IMR-90 (cell line): Measurements from ENCODE around the gene CTNNBIP1. TPM values are rescaled to one million over a fixed set of nuclear protein-coding genes. Genes with fewer than 3 reads are reported as not detected.

Experiments
- ATAC-seq: fragments of 200-7000 bp; cut with Tn5 transposase; 2 replicates; pipeline ENCODE4 v1.9.1; 2020; ENCODE audit warnings: low read depth, mild to moderate bottlenecking, moderate library complexity
- BruUV-seq: library from RNA; stranded (reverse); fragments of 400-500 nt; replicated peaks from 2 replicates; lab custom pipeline; 2021; lab: Mats Ljungman, UMichigan
- CTCF ChIA-PET: fragments of 300-600 bp; formaldehyde crosslinking; extraction: SDS; loops from one replicate; lab custom pipeline; 2021; ENCODE audit warnings: antibody characterized with exemption; lab: Yijun Ruan, JAX
- POLR2A ChIA-PET: fragments of 300-600 bp; sonication (Branson Sonifier 250); formaldehyde crosslinking; loops from one replicate; lab custom pipeline; 2022; ENCODE audit warnings: antibody characterized with exemption; ENCODE audit not compliant: unreplicated experiment; lab: Charles Lee
- DNase-seq: peaks from one replicate; pipeline ENCODE4 v3.0.0; 2013
- H2AFZ ChIP-seq: replicated peaks from 2 replicates; pipeline ENCODE3; 2013; ENCODE audit warnings: low read length, mild to moderate bottlenecking; ENCODE audit not compliant: poor library complexity
- H2AK5ac ChIP-seq: 2 replicates; pipeline ENCODE4 v1.6.1; 2013; ENCODE audit warnings: low read depth, low read length, inconsistent platforms
- H2AK9ac ChIP-seq: replicated peaks from 2 replicates; pipeline ENCODE3; 2013; ENCODE audit warnings: mild to moderate bottlenecking, low read depth, low read length, moderate library complexity; ENCODE audit not compliant: poor library complexity
- H2BK120ac ChIP-seq: 2 replicates; pipeline ENCODE4 v1.6.1; 2013; ENCODE audit warnings: low read depth, low read length, inconsistent platforms
- H2BK15ac ChIP-seq: 3 replicates; pipeline ENCODE4 v1.6.1; 2013; ENCODE audit warnings: low read depth, low read length, inconsistent platforms
- H2BK20ac ChIP-seq: 2 replicates; pipeline ENCODE4 v1.6.1; 2013; ENCODE audit warnings: low read depth, mild to moderate bottlenecking, inconsistent platforms, low read length, moderate library complexity
- H2BK5ac ChIP-seq: 2 replicates; pipeline ENCODE4 v1.6.1; 2013; ENCODE audit warnings: mild to moderate bottlenecking, low read depth, low read length, inconsistent platforms; ENCODE audit not compliant: poor library complexity, severe bottlenecking
- H3K14ac ChIP-seq: replicated peaks from 2 replicates; pipeline ENCODE4 v1.6.1; 2013; ENCODE audit warnings: low read depth, low read length, inconsistent platforms
- H3K18ac ChIP-seq: 2 replicates; pipeline ENCODE4 v1.6.1; 2013; ENCODE audit warnings: low read depth, low read length, control low read depth
- H3K23ac ChIP-seq: 2 replicates; pipeline ENCODE4 v1.6.1; 2013; ENCODE audit warnings: low read depth, low read length, inconsistent platforms
- H3K27ac ChIP-seq: 2 replicates; pipeline ENCODE4 v1.5.1; 2013; ENCODE audit warnings: mild to moderate bottlenecking, control low read depth, low read length; ENCODE audit not compliant: insufficient read depth
- H3K27me3 ChIP-seq: 2 replicates; pipeline ENCODE4 v1.6.1; 2013; ENCODE audit warnings: low read length; ENCODE audit not compliant: control insufficient read depth, insufficient read depth
- H3K36me3 ChIP-seq: 2 replicates; pipeline ENCODE4 v1.6.1; 2013; ENCODE audit warnings: low read length, mixed read lengths; ENCODE audit not compliant: control insufficient read depth, insufficient read depth
- H3K4ac ChIP-seq: 2 replicates; pipeline ENCODE4 v1.6.1; 2013; ENCODE audit warnings: low read depth, low read length, inconsistent platforms
- H3K4me1 ChIP-seq: 2 replicates; pipeline ENCODE4 v1.6.1; 2013; ENCODE audit warnings: low read length, mixed read lengths; ENCODE audit not compliant: control insufficient read depth, insufficient read depth
- H3K4me2 ChIP-seq: 2 replicates; pipeline ENCODE4 v1.6.1; 2013; ENCODE audit warnings: low read depth, mild to moderate bottlenecking, control low read depth, low read length, moderate library complexity
- H3K4me3 ChIP-seq: 2 replicates; pipeline ENCODE4 v1.5.1; 2013; ENCODE audit warnings: low read depth, mild to moderate bottlenecking, control low read depth, low read length, moderate library complexity; ENCODE audit not compliant: insufficient read depth
- H3K56ac ChIP-seq: 2 replicates; pipeline ENCODE4 v1.6.1; 2013; ENCODE audit warnings: low read length, inconsistent platforms; ENCODE audit not compliant: insufficient read depth; ENCODE audit errors: extremely low read depth
- H3K79me1 ChIP-seq, 2 experiments: 2 replicates each; pipeline ENCODE4 v1.6.1; 2013; ENCODE audit warnings: low read length in 2 of 2, inconsistent platforms in 1 of 2, low read depth in 1 of 2
- H3K9ac ChIP-seq: 2 replicates; pipeline ENCODE4 v1.6.1; 2013; ENCODE audit warnings: low read depth, low read length, control low read depth
- H3K9me1 ChIP-seq: 2 replicates; pipeline ENCODE4 v1.6.1; 2013; ENCODE audit warnings: low read length, inconsistent platforms; ENCODE audit not compliant: insufficient read depth
- H3K9me3 ChIP-seq: 2 replicates; pipeline ENCODE4 v1.6.1; 2013; ENCODE audit warnings: low read length; ENCODE audit not compliant: control insufficient read depth, insufficient read depth
- H4K20me1 ChIP-seq: 2 replicates; pipeline ENCODE4 v1.6.1; 2013; ENCODE audit warnings: low read length, inconsistent platforms; ENCODE audit not compliant: insufficient read depth
- H4K5ac ChIP-seq: 2 replicates; pipeline ENCODE4 v1.6.1; 2013; ENCODE audit warnings: mild to moderate bottlenecking, low read depth, low read length, control low read depth
- H4K8ac ChIP-seq, 2 experiments: 2 replicates each; pipeline ENCODE4 v1.6.1; 2013; ENCODE audit warnings: low read depth in 2 of 2, low read length in 2 of 2, control low read depth in 1 of 2, inconsistent platforms in 1 of 2
- H4K91ac ChIP-seq: 2 replicates; pipeline ENCODE4 v1.6.1; 2013; ENCODE audit warnings: low read depth, low read length, inconsistent platforms; ENCODE audit not compliant: insufficient read depth
- CEBPB ChIP-seq: IDR thresholded peaks from 2 replicates; pipeline ENCODE4 v1.6.1; 2012; ENCODE audit warnings: low read depth, low read length, improper control_type of control experiment
- CHD1 ChIP-seq: IDR thresholded peaks from 2 replicates; pipeline ENCODE4 v1.6.1; 2012; ENCODE audit warnings: low read depth, low read length, improper control_type of control experiment
- CTCF ChIP-seq: conservative IDR thresholded peaks from 2 replicates; pipeline ENCODE4 v1.5.1; 2012; ENCODE audit warnings: mild to moderate bottlenecking, low read depth, low read length, improper control_type of control experiment
- ELK1 ChIP-seq: fragments of 150-350 bp; IDR thresholded peaks from 2 replicates; pipeline ENCODE4 v1.6.1; 2016; ENCODE audit warnings: low read depth, mild to moderate bottlenecking, low read length, moderate library complexity, borderline replicate concordance
- FOS ChIP-seq: fragments of 150-350 bp; IDR thresholded peaks from 2 replicates; pipeline ENCODE4 v1.6.1; 2016; ENCODE audit warnings: low read depth, low read length
- MAFK ChIP-seq: IDR thresholded peaks from 2 replicates; pipeline ENCODE4 v1.6.1; 2012; ENCODE audit warnings: low read depth, low read length, improper control_type of control experiment
- MAZ ChIP-seq: IDR thresholded peaks from 2 replicates; pipeline ENCODE4 v1.6.1; 2012; ENCODE audit warnings: low read depth, mild to moderate bottlenecking, low read length, improper control_type of control experiment, moderate library complexity, borderline replicate concordance
- MXI1 ChIP-seq: IDR thresholded peaks from 2 replicates; pipeline ENCODE4 v1.6.1; 2012; ENCODE audit warnings: low read depth, mild to moderate bottlenecking, low read length, moderate library complexity, borderline replicate concordance
- NFE2L2 ChIP-seq: fragments of 150-350 bp; IDR thresholded peaks from 2 replicates; pipeline ENCODE4 v1.6.1; 2016; ENCODE audit warnings: low read depth, mild to moderate bottlenecking, low read length
- RAD21 ChIP-seq: IDR thresholded peaks from 2 replicates; pipeline ENCODE4 v1.6.1; 2012; ENCODE audit warnings: low read length, improper control_type of control experiment
- RCOR1 ChIP-seq: IDR thresholded peaks from 2 replicates; pipeline ENCODE4 v1.6.1; 2012; ENCODE audit warnings: mild to moderate bottlenecking, low read length, improper control_type of control experiment; ENCODE audit not compliant: insufficient replicate concordance
- SMC3 ChIP-seq: fragments of 150-350 bp; IDR thresholded peaks from 2 replicates; pipeline ENCODE4 v1.6.1; 2016; ENCODE audit warnings: low read depth, mild to moderate bottlenecking, antibody characterized with exemption, low read length, moderate library complexity
- USF2 ChIP-seq: fragments of 150-350 bp; IDR thresholded peaks from 2 replicates; pipeline ENCODE4 v1.6.1; 2017; ENCODE audit warnings: mild to moderate bottlenecking, antibody characterized with exemption, low read length, low read depth
- WGBS, 2 experiments: methylation state at CpG; one replicate each; pipeline versions ENCODE4 v1.1.5 to v1.1.7; 2013; ENCODE audit warnings: missing lambda C conversion rate in 2 of 2; ENCODE audit not compliant: insufficient read length in 1 of 2; ENCODE audit errors: extremely low coverage in 2 of 2; 5-methylcytosine and 5-hydroxymethylcytosine counted together
- dilution Hi-C: fragments of 300-500 bp; cut with HindIII; formaldehyde crosslinking; loops from one replicate; pipeline ENCODE4 v1.14.3; 2018; ENCODE audit warnings: low sequenced_read_pairs; ENCODE audit not compliant: unreplicated experiment
- in situ Hi-C: fragments of 300-500 bp; cut with MboI; formaldehyde crosslinking; loops from 3 replicates; pipeline ENCODE4 v1.14.3; 2019; ENCODE audit warnings: low sequenced_read_pairs, inconsistent platforms, mixed read lengths
- intact Hi-C: fragments of 100-400 bp; cut with micrococcal nuclease; formaldehyde crosslinking; loops from 2 replicates; pipeline ENCODE4 v1.10.0; 2022
- polyA plus RNA-seq, 3 experiments: library from polyadenylated mRNA; depleted of rRNA; stranded (reverse); fragments of >200 nt; gene quantifications; 2 replicates each; pipeline ENCODE4 v1.2.3, GENCODE V29; 2012; ENCODE audit warnings: low replicate concordance in 1 of 3
- total RNA-seq: library from RNA; depleted of rRNA; stranded (reverse); fragments of >200 nt; gene quantifications from 2 replicates; pipeline ENCODE4 v1.2.3, GENCODE V29; 2012

The CTNNBIP1 gene
- total and polyA plus RNA-seq, 2 of the 4 experiments (the other 2 are of a cell fraction), result 24.7 to 28.5 TPM

- no peak for TF ChIP-seq MAFK
These were observed 23.9 kb downstream of the CTNNBIP1 start (continued) for GRCh38 chr1:9886092-9886742.

GRCh38 chr1:9884805-9885204, 25.3 kb downstream of the CTNNBIP1 start:
- Histone ChIP-seq H3K27me3 (no peaks in the 10 kb centered on the region), H3K9ac (no peak overlapping the region), H2BK120ac (no peak overlapping the region), H2AK5ac (no peak overlapping the region), H2AK9ac (no peak overlapping the region), H3K18ac (no peak overlapping the region), H3K14ac (no peak overlapping the region), H3K79me1 (peaks cover 11 to 53% of the 10 kb centered on the region in 2 experiments; a peak in 3 of 4 replicates), H4K20me1 (peaks cover 3% of the 10 kb centered on the region; the same call in 1 of the 2 replicates), H3K27ac (no peak overlapping the region), H3K23ac (no peak overlapping the region), H3K4ac (no peak overlapping the region), H3K4me3 (no peak overlapping the region), H2BK15ac (no peak overlapping the region), H3K36me3 (no peaks in the 10 kb centered on the region), H3K4me2 (no peak overlapping the region), H3K4me1 (peaks cover 19% of the 10 kb centered on the region), H3K9me1 (peaks cover 30% of the 10 kb centered on the region), H2BK20ac (no peak overlapping the region), H4K8ac (no peak overlapping the region), H2AFZ (no peak overlapping the region), H4K91ac (no peak overlapping the region), H3K56ac (no peak overlapping the region), H2BK5ac (no peak overlapping the region), H4K5ac (no peak overlapping the region), H3K9me3 (no peaks in the 10 kb centered on the region)
- ChIA-PET CTCF (no interaction called here), POLR2A (no interaction called here)
- in situ Hi-C loops, result no loop called here
- no peak for DNase-seq
- intact Hi-C loops, result no loop called here
- no peak for ATAC-seq
- dilution Hi-C loops, result no loop called here
- WGBS, 2 experiments, result 87% methylated on average over 6 of the region's 8 CpGs; no CpG with 5 or more reads in 1 of the 2 experiments
- BruUV-seq, result no TSS peak
- no peak for TF ChIP-seq MAZ
- no peak for TF ChIP-seq FOS
- no peak for TF ChIP-seq RAD21
- TF ChIP-seq MAFK, result no peak
- no peak for TF ChIP-seq CTCF
- no peak for TF ChIP-seq CHD1
- no peak for TF ChIP-seq NFE2L2
- TF ChIP-seq CEBPB, result no peak
- no peak for TF ChIP-seq USF2
- no peak for TF ChIP-seq ELK1
- TF ChIP-seq MXI1, result no peak
- no peak for TF ChIP-seq RCOR1
- TF ChIP-seq SMC3, result no peak
